GM21576 (cell line): ENCODE data around the gene LRRC4B.
"Not testable (repeated sequence)": the region's sequence is repeated elsewhere in the genome, so short reads cannot be mapped to it uniquely, and the experiment has no call there.

Experiments
- ATAC-seq: cut with Tn5 transposase; IDR thresholded peaks from one replicate; pipeline ENCODE4 v1.9.1; 2021; ENCODE audit warnings: mild to moderate bottlenecking, moderate library complexity; ENCODE audit not compliant: unreplicated experiment

The LRRC4B gene

DNA sequence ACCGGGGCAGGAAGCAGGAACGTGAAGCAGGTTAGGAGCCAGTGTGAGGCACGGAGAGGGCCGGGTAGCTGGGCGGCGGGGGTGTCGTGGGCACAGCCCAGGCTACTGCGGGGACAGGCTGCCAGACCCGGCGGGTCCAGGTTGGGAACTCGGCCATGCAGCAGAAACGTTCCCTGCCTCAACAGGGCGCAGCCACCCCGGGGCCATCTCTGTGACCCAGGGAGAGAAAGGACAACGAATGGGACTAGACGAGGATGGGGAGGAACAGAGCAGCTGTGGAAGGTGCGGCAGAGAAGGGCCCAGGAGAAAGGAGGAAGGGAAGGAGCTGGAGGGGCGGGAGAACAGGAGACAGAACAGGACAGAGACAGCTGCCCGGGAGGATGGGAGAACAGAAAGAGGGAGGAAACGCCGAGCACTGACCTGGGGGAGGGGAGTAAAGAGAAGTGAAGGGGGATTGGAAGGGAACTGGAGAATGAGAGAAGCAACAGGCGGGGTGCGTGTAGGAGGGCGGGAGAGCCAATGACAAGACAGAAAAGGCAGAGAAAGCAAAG is 78.7 kb downstream of the LRRC4B start:
- ATAC-seq: no peak

DNA sequence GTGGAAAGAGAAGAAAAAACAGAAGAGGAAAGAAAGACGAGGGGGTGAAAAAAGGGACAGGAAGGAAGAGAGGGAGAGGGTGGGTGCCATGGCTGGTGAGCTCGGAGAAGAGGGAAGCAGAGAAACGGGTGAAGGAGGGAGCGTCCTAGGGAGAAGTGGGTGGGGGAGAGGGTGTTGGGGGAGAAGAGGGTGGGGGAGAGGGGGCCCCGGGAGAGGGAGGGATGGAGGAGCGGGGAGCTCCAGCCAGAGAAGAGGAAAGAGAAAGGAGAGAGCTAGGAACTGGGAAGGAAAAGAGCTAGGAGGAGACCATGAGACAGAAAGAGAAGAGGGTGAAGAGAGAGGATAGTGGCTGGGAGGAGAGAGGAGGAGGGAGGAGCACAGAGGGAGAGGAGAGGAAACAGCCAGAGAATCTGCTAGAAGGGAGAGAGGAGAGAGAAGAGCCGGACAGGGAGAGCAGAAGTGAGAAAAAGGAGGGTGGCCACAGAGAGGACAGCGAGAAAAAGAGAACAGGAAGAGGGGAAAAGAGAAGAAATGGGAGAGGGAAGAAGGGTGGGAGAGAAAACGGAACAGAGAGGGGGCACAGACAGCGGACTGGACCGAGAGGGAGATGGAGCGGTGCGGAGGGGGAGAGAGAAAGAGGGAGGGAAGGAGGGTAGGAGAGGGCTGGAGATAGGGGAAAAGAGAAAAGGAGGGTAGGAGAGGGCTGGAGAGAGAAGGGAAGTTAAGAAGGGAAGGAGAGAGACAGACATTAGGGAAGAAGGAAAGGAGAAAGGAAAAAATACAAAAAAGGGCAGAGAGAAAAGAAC is 79.6 kb downstream of the LRRC4B start:
- no peak for ATAC-seq

DNA sequence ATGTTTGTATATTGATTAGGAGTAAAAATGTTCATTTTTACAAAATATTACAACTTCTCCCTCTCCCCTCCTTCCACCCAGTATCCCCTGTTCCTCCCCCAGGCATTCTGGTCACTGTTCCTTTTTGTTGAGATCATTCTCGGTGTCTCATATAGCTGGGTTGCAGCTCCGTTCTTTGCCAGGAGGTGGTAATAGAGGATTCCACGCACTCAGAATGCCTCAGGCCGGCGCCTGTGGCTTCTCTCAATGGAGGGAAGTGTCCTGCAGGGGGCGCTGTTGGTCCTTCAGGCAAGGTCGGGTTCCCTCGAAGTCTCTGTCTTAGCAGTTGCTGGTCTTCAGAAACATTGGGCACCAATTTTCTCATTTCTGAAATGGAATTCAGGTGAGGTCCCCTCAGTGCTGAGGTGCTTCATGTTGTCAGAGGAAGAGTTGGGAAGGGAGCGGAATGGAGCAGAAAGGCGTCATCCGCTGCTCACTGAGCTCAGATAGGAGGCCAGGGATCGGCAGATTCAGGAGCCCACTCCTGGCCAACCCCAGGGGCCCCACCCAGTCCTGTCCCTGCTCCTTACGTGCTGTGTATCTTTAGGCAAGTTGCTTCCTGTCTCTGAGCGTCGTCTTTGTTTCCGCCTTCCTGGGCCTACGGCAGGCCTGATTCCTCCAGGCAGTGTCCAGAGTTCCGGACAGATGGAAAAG is 81.3 kb downstream of the LRRC4B start:
- ATAC-seq: no peak

DNA sequence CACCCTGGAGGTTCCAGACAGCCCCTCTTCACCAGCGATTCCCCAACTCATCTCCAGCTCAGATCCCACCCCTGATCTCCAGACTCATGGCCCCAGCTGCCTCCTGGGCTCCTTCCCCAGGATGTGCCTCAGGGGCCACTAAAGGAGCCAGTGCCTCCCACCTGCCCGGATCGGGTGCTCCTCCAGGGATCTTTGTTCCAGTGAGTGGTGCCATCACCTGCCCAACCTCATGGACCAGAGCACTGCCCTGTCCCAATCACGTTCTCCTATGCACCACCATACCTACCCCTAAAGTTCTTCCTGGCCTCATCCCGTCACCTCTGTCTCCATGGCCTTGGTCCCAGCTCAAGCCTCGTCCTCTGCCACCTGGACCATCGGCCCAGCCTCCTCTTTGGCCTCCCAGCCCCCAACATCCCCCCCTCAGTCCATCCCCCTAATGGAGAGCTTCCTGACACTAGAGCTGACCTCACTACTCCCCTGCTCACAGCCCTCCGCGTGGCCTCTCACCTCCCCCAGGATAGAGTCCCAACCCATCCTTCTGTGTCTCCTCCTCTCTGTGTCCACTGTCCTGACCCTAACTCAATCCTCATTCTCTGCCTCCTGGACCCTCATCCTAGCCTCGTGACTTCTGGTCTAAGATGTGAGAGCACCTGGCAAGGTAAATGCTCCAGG is 82.8 kb downstream of the LRRC4B start:
- ATAC-seq: no peak

DNA sequence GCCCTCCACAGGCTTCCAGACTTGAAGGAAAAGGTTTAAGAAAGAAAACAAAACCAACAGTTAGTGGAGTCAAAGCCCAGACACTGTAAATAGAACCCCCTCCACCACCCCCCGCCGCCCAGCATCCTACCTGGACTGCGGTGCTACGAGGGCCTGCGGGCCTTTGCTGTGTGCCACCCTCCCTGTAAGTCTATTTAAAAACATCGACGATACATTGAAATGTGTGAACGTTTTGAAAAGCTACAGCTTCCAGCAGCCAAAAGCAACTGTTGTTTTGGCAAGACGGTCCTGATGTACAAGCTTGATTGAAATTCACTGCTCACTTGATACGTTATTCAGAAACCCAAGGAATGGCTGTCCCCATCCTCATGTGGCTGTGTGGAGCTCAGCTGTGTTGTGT is 85.3 kb downstream of the LRRC4B start:
- no peak for ATAC-seq

DNA sequence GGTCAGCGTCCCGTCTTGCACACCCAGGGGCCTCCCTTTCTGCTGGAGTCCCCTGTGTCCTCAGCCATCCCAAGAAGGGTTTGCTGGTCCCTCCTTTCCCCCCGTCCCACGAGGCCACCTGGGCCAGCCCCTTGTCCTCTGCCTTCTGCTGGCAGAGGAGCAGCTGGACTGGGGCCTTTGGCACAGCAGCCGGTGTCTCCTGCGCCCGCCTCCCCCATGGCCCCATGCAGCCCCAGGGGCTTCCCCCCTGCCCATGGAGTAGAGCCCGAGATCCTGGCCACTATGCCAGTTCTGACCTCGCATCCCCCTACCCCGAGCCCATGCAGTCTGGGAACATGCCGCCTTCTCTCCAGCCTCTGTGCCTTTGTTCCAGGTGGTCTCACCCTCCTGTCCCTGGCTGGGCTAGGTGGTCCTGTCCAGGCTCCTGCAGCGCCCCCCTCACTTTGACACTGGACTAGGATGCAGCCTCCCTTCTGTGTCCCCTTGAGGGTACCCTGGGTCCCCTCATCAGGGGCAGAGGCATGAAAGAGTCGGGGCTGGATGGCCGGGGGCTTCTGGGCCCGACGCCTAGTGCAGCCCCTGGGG is 85.9 kb downstream of the LRRC4B start:
- no peak for ATAC-seq

DNA sequence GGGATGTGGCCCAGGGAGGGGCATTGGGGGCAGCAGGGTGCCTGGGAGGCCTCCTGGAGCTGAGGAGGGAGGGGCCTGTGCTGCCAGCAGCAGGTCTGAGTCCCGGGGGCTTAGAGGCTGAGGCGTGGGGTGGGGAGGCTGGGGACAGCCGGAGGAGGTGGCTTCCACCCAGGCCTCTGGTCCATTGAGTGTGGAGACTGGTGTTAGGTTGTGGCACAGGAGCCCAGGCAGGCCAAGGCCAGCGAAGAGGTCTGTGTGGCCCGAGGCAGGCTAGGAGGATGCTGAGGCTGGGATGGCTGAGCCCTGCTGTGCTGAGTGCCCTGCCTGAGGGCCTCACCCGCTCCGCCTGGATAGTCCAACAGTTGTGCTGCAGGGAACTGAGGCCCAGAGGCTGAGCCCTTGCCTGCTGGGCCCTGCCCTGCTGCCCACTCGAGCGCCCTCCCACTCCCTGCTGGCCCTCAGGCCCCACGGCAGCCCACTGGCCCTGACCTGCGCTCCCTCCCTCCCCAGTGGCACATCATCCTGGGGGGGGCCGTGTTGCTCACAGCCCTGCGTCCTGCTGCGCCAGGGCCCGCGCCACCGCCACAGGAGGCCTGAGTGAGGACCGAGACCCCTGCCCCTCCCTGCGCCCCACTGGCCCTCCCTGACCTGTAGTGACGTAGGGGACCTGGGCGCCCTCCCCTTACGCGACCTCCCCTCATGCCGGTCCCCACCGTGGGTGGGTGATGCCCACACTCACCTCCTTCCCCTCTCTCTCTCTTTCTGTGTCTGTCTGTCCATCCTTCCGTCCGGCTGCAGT is 86.7 kb downstream of the LRRC4B start:
- no peak for ATAC-seq

DNA sequence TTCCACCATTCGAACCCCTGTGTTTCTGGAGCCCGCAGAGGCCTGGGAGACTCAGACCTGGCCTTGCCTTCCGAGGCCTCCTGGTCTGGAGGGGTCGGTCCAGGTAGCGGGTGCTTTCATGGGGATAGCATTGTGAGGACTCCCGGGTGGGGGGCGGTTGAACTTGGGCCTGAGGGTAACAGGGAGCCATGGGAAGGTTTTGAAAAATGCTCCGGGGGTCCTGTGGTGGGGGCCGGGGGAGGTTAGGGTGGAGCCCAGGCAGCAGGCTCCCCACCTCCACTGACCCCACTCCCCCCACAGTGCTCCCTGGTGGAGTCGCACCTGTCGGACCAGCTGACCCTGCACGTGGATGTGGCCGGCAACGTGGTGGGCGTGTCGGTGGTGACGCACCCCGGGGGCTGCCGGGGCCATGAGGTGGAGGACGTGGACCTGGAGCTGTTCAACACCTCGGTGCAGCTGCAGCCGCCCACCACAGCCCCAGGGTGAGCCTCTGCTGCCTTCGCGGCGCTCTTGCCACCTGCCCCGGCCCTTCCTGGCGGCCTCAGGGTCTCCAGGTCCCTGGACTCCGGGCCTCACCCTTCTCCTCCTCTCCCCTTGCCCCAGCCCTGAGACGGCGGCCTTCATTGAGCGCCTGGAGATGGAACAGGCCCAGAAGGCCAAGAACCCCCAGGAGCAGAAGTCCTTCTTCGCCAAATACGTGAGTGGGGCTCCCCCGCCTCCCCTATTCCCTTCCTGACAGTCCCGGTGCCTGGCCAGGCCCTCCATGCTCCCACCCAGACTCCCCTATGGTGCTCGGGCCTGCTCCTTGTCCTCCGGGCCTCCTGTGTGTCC is 87.7 kb downstream of the LRRC4B start:
- no peak for ATAC-seq

DNA sequence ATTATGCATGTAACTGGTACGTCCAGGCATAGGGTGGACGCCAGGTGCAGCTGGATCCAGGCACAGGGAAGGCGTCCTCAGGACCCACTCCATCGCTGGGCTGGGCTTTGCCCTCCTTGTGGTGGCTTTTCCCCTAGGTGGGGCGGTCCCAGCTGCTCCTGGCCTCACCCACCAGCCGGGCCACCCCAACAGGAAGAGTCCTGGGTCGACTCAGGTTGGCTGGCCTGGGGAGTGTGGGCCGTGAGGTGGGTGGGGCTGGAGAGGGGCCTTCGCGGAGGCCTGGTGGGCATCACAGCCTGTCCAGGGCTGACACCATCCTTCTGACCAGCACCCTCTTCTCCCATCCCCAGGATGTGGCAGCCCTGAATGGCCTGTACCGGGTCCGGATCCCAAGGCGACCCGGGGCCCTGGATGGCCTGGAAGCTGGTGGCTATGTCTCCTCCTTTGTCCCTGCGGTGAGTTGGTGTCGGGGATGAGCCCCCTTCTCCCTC is 88.4 kb downstream of the LRRC4B start:
- no peak for ATAC-seq

DNA sequence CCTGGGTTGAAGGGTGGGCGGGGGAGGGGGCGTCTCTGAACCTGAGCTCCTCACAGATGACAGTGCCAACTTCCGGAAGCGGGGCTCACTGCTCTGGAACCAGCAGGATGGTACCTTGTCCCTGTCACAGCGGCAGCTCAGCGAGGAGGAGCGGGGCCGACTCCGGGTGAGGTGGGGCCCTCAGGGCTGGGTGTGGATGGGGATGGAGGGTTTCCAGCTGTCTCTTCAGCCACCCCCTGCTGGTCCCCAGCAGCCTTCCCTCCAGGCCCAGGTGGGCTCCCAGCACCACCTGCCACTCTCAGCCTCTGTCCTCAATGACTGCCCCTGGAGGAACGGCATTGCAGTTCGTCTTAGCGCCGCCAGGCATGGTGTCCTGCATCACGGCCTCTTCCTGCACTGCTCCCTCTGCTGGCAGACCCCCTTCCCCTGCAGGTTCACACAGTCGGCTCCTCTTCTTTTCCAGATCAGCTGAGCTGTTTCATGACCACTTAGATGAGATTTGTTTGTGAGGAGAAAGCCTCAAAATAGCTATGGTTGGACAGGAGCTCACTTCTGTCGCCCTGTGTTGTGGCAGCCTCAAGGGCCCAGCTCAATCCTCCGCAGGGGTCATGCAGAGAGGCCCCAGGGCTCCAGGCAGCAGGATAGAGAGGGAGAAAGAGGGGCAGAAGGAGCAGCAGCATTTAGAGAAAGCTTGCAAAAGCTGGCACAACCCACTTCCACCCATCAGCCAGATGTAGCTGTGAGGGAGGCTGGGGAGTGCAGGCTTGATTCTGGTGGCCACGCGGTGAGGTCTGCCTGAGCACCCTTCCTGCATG is 89.1 kb downstream of the LRRC4B start:
- no peak for ATAC-seq

DNA sequence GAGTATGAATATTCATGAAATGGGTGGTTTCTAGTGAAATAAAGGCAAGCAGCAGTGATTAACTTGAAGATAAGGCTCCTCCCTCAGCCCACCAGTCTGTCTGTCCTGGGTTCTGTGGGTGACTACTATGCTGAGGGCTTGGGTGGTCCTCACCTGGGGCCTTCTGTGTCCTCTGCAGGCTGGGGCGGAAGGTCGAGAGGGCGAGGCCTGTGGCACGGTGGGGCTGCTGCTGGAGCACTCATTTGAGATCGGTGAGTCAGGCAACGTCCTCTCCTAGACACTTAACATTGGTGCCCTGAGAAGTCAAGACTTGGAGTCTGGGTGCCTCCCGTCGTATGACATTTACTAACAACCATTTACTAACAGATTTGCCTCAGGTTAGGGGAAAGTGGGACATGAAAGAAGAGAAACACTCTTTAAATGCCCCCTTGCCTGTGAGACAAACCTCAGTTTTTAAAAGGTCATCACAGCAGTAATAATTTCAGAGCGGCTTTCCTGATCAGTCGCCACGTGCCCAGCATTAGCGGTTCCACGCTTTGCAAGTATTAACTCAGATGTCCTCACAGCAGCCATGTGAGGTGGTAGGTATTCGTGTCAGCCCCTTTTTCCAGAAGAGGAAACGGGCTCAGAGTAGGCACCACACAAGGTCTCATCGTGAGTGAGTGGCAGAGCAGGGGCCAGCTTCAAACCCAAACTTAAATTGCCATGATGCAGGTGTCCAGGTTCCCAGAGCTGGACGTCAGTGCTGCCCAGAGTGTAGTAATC is 90.3 kb downstream of the LRRC4B start:
- ATAC-seq: no peak

DNA sequence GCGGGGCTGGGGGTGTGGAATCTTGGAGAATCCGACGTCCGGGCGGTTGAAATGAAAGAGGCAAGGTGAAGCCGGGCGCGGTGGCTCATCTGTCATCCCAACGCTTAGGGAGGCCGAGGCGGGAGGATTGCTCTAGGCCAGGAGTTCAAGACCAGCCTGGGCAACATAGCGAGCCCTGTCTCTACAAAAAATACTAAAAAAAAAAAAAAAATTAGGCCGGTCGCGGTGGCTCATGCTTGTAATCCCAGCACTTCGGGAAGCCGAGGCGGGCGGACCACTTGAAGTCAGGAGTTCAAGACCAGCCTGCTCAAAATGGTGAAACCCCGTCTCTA is 91.4 kb downstream of the LRRC4B start:
- ATAC-seq: no peak

DNA sequence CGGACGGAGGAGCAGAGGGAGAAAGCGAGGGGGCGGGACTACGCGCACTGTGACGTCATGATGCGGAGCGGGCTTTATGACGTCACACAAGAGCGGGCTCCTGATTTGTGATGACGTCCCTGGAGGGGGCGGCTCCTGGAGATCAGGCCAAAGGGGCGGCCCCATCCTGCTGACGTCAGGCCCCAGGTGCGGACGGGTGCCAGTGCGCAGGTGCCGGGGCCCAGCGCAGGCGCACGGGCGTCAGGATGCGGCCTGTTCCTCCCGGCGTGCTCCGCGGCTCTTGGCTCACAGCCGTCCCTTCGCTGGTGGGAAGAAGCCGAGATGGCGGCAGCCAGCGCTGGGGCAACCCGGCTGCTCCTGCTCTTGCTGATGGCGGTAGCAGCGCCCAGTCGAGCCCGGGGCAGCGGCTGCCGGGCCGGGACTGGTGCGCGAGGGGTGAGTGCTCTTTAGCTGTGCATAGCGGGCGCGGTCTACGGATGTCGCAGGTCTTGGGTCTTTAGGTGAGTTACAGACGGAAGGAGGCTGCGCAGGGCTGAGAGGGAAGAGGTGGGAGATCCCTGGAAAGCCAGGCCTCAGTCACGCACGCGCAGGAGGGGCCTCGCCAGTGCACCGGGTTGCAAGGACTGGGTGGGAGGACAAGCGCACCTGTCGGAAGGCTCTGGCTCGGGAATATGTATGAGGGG is 91.9 kb downstream of the LRRC4B start, which contains the start of the genes EMC10 and GARIN5A:
TSS of gene EMC10 (plus strand) at position 284 of the 683 bp plus-strand sequence. CDS start at position 322, 38 bp downstream.
TSS of gene GARIN5A (minus strand) at position 625 of the 683 bp plus-strand sequence. CDS start at position 165, 460 bp downstream.
- ATAC-seq: peak; percentile 70

DNA sequence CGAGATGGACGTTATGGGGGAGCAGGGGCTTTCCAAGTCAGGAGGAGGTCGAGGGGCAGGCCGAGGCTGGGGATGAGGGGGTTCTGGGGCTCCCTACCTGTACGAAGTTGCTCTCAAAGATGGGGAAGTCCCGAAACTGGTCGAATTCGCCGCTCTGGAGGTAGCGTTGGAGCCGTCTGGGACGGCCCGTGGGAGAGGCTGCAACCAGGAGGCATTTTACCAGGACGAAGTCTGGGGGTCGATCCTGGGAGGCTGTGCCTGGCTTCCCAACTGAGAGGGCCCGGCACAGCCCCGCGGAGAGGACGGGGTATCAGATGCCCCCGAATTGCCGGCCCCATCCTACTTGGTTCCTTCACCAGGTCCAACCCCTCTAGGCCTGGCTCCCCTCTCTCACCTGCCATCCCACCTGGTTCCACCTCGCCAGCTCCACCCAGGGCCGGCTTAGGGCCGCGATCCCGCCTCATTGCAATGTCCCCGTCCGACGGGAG is 92.5 kb downstream of the LRRC4B start:
- ATAC-seq: no peak

DNA sequence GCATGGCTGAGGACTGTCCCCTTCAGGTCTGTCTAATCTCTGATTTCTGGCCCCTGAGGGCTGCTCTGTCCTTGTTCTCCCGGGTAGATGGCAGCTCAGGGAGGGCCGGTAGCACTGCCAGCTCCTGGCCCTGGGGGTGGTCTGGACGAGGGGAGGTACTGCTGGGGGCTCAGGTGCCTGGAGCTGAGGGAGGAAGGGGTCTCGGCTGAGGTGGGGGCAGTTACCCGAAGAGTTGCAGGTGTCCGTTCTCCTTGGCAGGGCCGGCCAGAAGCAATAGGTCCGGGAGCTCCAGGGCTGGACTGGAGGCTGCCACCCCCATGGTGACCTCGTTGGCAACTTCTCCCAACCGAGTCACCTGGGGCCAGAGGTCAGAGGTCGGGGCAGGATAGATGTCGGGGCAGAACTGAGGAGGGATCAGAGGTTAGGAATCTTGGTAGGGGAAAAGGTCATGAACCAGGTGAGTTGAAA is 93.1 kb downstream of the LRRC4B start:
- no peak for ATAC-seq

DNA sequence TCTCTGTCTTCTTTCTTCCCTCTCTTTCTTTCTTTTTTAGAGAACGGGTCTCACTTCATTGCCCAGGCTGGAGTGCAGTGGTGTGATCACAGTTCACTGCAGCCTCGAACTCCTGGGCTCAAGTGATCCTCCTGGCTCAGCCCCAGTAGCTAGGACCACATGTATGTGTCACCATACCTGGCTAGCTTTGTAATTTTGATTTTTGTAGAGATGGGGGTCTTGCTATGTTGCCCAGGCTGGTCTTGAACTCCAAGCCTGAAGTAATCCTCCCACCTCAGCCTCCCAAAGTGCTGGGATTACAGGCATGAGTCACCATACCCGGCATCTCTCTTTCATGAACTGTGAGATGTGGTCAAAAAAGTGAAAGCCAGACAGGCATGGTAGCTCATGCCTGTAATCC is 94.9 kb downstream of the LRRC4B start:
- not testable (repeated sequence) for ATAC-seq

DNA sequence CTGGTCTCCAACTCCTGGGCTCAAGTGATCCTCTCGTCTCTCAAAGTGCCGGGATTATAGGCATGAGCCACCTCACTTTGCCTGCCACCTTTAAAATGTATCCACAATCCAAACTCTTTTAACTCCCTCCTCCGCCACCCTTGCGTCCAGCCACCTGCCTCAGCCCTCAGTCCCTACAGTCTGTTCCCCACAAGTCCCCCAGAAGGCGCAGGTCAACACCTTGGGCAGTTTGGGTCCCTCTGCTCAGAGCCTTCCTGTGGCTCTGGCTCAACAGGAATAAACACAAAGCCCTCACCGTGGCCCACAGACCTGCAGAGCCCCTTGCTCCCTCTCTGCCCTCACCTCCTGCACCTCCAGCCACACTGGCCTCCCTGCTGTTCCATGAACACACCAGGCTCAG is 99.4 kb downstream of the LRRC4B start:
- no peak for ATAC-seq
